Uterus (tissue), 4 donors: ENCODE results near the gene PTPRN2. TPM values are rescaled to one million over a fixed set of nuclear protein-coding genes. Genes with fewer than 3 reads are reported as not detected.
"Not testable (repeated sequence)": the region's sequence is repeated elsewhere in the genome, so short reads cannot be mapped to it uniquely, and the experiment has no call there.

Source experiments
- DNase-seq, 2 donors: peaks; one replicate each; pipeline ENCODE4 v3.0.0-alpha.2; 2019 to 2020
- H3K27ac ChIP-seq, 2 donors: fragments of 200-600 bp; sonication (generic); 1 replicate in 1 of 2; 2 replicates in 1 of 2; pipeline ENCODE4 v1.5.1; 2016 to 2018
- H3K27me3 ChIP-seq, 2 donors: fragments of 200-600 bp; sonication (generic); one replicate each; pipeline ENCODE4 v1.5.1; 2018 to 2019; ENCODE audit warnings: control low read depth in 1 of 2
- H3K36me3 ChIP-seq, 2 donors: fragments of 200-600 bp; sonication (generic); one replicate each; pipeline ENCODE4 v1.5.1; 2019; ENCODE audit warnings: control low read depth in 1 of 2
- H3K4me1 ChIP-seq, 2 donors: fragments of 200-600 bp; sonication (generic); one replicate each; pipeline ENCODE4 v1.5.1; 2018 to 2019; ENCODE audit warnings: control low read depth in 1 of 2
- H3K4me3 ChIP-seq, 2 donors: fragments of 200-600 bp; sonication (generic); 1 replicate in 1 of 2; 2 replicates in 1 of 2; pipeline ENCODE4 v1.5.1; 2018 to 2019; ENCODE audit warnings: mild to moderate bottlenecking in 1 of 2
- H3K9me3 ChIP-seq, 2 donors: fragments of 200-600 bp; sonication (generic); one replicate each; pipeline ENCODE4 v1.5.1; 2019; ENCODE audit warnings: control low read depth in 1 of 2
- CTCF ChIP-seq, 4 experiments: fragments of 200-600 bp in 2 of 4; fragments of 450-650 bp in 2 of 4; sonication (generic) in 2 of 4; IDR thresholded peaks; one replicate each; pipeline ENCODE4 v1.5.1; 2016 to 2019; ENCODE audit warnings: antibody characterized with exemption in 4 of 4, mild to moderate bottlenecking in 2 of 4, moderate library complexity in 1 of 4
- POLR2A ChIP-seq, 2 donors: fragments of 450-650 bp; IDR thresholded peaks; one replicate each; pipeline ENCODE4 v1.6.1; 2016; ENCODE audit warnings: antibody characterized with exemption in 2 of 2, mild to moderate bottlenecking in 1 of 2, moderate library complexity in 1 of 2
- intact Hi-C: fragments of 100-400 bp; cut with DNase I; formaldehyde crosslinking; loops from one replicate; pipeline ENCODE4 v1.15.1; 2023; ENCODE audit warnings: low total_unique reads
- total RNA-seq, 4 donors: library from RNA; depleted of rRNA in 3 of 4; stranded (reverse); fragments of >200 nt in 3 of 4; gene quantifications; one replicate each; pipeline versions ENCODE4 v1.1.0 to v1.2.4, GENCODE V29; 2014 to 2023
- donor health status: DM: yes; HTN: yes; CAD: no.

PTPRN2 gene
- total RNA-seq, 4 donors from 2014 or later, result 1.2 to 5.2 (median 2.3) TPM

GRCh38 chr7:158257001-158257400 is 330.6 kb downstream of the PTPRN2 start:
- no peaks in the 10 kb centered on the region for H3K36me3 ChIP-seq
- no peak for TF ChIP-seq POLR2A (IDR thresholded peaks at IDR 0.05)
- TF ChIP-seq CTCF (IDR thresholded peaks at IDR 0.05), result no peak
- no peaks in the 10 kb centered on the region for H3K27me3 ChIP-seq
- no peaks in the 10 kb centered on the region for H3K4me1 ChIP-seq
- no peak overlapping the region for H3K27ac ChIP-seq
- no peak overlapping the region for H3K4me3 ChIP-seq
- DNase-seq, result no peak
- no peaks in the 10 kb centered on the region for H3K9me3 ChIP-seq
- intact Hi-C loops, result no loop called here

GRCh38 chr7:158256091-158256816 is 331.4 kb downstream of the PTPRN2 start:
- no peak overlapping the region for H3K4me3 ChIP-seq
- intact Hi-C loops, result no loop called here
- no peak overlapping the region for H3K27ac ChIP-seq
- no peaks in the 10 kb centered on the region for H3K36me3 ChIP-seq
- DNase-seq, result no peak
- no peak for TF ChIP-seq POLR2A (IDR thresholded peaks at IDR 0.05)
- TF ChIP-seq CTCF (IDR thresholded peaks at IDR 0.05), result no peak
- no peaks in the 10 kb centered on the region for H3K9me3 ChIP-seq
- H3K4me1 ChIP-seq, result no peaks in the 10 kb centered on the region
- no peaks in the 10 kb centered on the region for H3K27me3 ChIP-seq

- intact Hi-C loops, result no loop called here
- Histone ChIP-seq H3K4me1 (no peaks in the 10 kb centered on the region), H3K36me3 (no peaks in the 10 kb centered on the region), H3K27ac (no peak overlapping the region), H3K9me3 (no peaks in the 10 kb centered on the region), H3K27me3 (no peaks in the 10 kb centered on the region), H3K4me3 (no peak overlapping the region)
- no peak for TF ChIP-seq POLR2A (IDR thresholded peaks at IDR 0.05)
- no peak for TF ChIP-seq CTCF (IDR thresholded peaks at IDR 0.05)
- DNase-seq, result no peak
Observed at GRCh38 chr7:158255558-158255957, 332.1 kb downstream of the PTPRN2 start.

GRCh38 chr7:158255156-158255555 is 332.5 kb downstream of the PTPRN2 start:
- no peaks in the 10 kb centered on the region for H3K27me3 ChIP-seq
- no peak overlapping the region for H3K27ac ChIP-seq
- no peaks in the 10 kb centered on the region for H3K9me3 ChIP-seq
- H3K36me3 ChIP-seq, result no peaks in the 10 kb centered on the region
- DNase-seq, result no peak
- intact Hi-C loops, result no loop called here
- H3K4me3 ChIP-seq, result no peak overlapping the region
- TF ChIP-seq POLR2A (IDR thresholded peaks at IDR 0.05) (no peak), CTCF (IDR thresholded peaks at IDR 0.05) (no peak)
- no peaks in the 10 kb centered on the region for H3K4me1 ChIP-seq

GRCh38 chr7:158253670-158254045 is 334.0 kb downstream of the PTPRN2 start:
- H3K4me3 ChIP-seq, H3K27ac ChIP-seq, H3K27me3 ChIP-seq, DNase-seq, H3K36me3 ChIP-seq, H3K9me3 ChIP-seq, intact Hi-C loops, H3K4me1 ChIP-seq: not testable (repeated sequence)
